GM23248 (cell line): Measurements from ENCODE around the gene PIGO. TPM values are rescaled to one million over a fixed set of nuclear protein-coding genes. Genes with fewer than 3 reads are reported as not detected.

ENCODE experiments used
- DNase-seq: peaks from one replicate; pipeline ENCODE4 v3.0.0-alpha.2; 2015
- H2AFZ ChIP-seq: fragments of 200-600 bp; sonication (generic); 2 replicates; pipeline ENCODE4 v1.6.1; 2016; ENCODE audit warnings: antibody characterized with exemption
- H3F3A ChIP-seq: fragments of 200-600 bp; sonication (generic); 2 replicates; pipeline ENCODE4 v1.6.1; 2016; ENCODE audit warnings: mild to moderate bottlenecking, antibody characterized with exemption, mixed run types; ENCODE audit not compliant: insufficient read depth
- H3K27ac ChIP-seq: fragments of 200-600 bp; sonication (generic); 2 replicates; pipeline ENCODE4 v1.5.1; 2016; ENCODE audit warnings: mild to moderate bottlenecking
- H3K27me3 ChIP-seq: fragments of 200-600 bp; sonication (generic); replicated peaks from 2 replicates; pipeline ENCODE4 v1.6.1; 2016; ENCODE audit warnings: mild to moderate bottlenecking; ENCODE audit not compliant: insufficient read depth
- H3K36me3 ChIP-seq: fragments of 200-600 bp; sonication (generic); 2 replicates; pipeline ENCODE4 v1.6.1; 2016; ENCODE audit warnings: low read depth, mild to moderate bottlenecking
- H3K4me1 ChIP-seq: fragments of 200-600 bp; sonication (generic); 2 replicates; pipeline ENCODE4 v1.6.1; 2016; ENCODE audit warnings: mild to moderate bottlenecking; ENCODE audit not compliant: insufficient read depth
- H3K4me2 ChIP-seq: fragments of 200-600 bp; sonication (generic); one replicate; pipeline ENCODE4 v1.6.1; 2016; ENCODE audit warnings: mild to moderate bottlenecking; ENCODE audit not compliant: unreplicated experiment
- H3K4me3 ChIP-seq: fragments of 200-600 bp; sonication (generic); 2 replicates; pipeline ENCODE4 v1.5.1; 2016; ENCODE audit warnings: mild to moderate bottlenecking
- H3K79me2 ChIP-seq: fragments of 200-600 bp; sonication (generic); 2 replicates; pipeline ENCODE4 v1.6.1; 2016; ENCODE audit warnings: mild to moderate bottlenecking; ENCODE audit not compliant: insufficient read depth
- H3K9ac ChIP-seq: fragments of 200-600 bp; sonication (generic); 2 replicates; pipeline ENCODE4 v1.6.1; 2016; ENCODE audit warnings: mild to moderate bottlenecking
- H3K9me2 ChIP-seq: fragments of 200-600 bp; sonication (generic); 2 replicates; pipeline ENCODE4 v1.6.1; 2016; ENCODE audit warnings: mixed run types, mild to moderate bottlenecking, moderate library complexity; ENCODE audit not compliant: insufficient read depth
- H3K9me3 ChIP-seq: fragments of 200-600 bp; sonication (generic); one replicate; pipeline ENCODE4 v1.6.1; 2017; ENCODE audit warnings: low read depth
- H4K20me1 ChIP-seq: fragments of 200-600 bp; sonication (generic); 2 replicates; pipeline ENCODE4 v1.6.0; 2016; ENCODE audit not compliant: insufficient read depth
- EZH2 ChIP-seq: fragments of 200-600 bp; sonication (generic); IDR thresholded peaks from 2 replicates; pipeline ENCODE4 v1.6.1; 2018; ENCODE audit warnings: antibody characterized with exemption, mild to moderate bottlenecking; ENCODE audit not compliant: insufficient read depth, poor library complexity, severe bottlenecking
- EZH2phosphoT487 ChIP-seq: fragments of 200-600 bp; sonication (generic); IDR thresholded peaks from 2 replicates; pipeline ENCODE4 v1.6.1; 2018; ENCODE audit warnings: antibody characterized with exemption, moderate library complexity, mild to moderate bottlenecking, low read depth; ENCODE audit not compliant: insufficient read depth
- WGBS, 2 experiments: methylation state at CpG; one replicate each; pipeline ENCODE4 v1.1.6; 2015 to 2017; ENCODE audit warnings: low lambda C conversion rate in 2 of 2, low coverage in 1 of 2; ENCODE audit errors: missing lambda C conversion rate in 2 of 2; 5-methylcytosine and 5-hydroxymethylcytosine counted together
- in situ Hi-C: fragments of 300-500 bp; cut with MboI; formaldehyde crosslinking; loops from 2 replicates; pipeline ENCODE4 v1.15.0; 2020
- polyA plus RNA-seq: library from polyadenylated mRNA; unstranded; fragments of >200 nt; fragmentation: Nextera tagmentation; extraction: Ambion mirVana; gene quantifications from 2 replicates; pipeline ENCODE4 v1.2.1, GENCODE V29; 2016
- total RNA-seq: library from RNA; depleted of rRNA; stranded (reverse); fragments of >200 nt; shearing (Covaris generic); gene quantifications from 2 replicates; pipeline ENCODE4 v1.2.3, GENCODE V29; 2014

The PIGO gene
- total and polyA plus RNA-seq, 2 experiments from 2014 or later: 17.4 to 18.6 TPM

DNA sequence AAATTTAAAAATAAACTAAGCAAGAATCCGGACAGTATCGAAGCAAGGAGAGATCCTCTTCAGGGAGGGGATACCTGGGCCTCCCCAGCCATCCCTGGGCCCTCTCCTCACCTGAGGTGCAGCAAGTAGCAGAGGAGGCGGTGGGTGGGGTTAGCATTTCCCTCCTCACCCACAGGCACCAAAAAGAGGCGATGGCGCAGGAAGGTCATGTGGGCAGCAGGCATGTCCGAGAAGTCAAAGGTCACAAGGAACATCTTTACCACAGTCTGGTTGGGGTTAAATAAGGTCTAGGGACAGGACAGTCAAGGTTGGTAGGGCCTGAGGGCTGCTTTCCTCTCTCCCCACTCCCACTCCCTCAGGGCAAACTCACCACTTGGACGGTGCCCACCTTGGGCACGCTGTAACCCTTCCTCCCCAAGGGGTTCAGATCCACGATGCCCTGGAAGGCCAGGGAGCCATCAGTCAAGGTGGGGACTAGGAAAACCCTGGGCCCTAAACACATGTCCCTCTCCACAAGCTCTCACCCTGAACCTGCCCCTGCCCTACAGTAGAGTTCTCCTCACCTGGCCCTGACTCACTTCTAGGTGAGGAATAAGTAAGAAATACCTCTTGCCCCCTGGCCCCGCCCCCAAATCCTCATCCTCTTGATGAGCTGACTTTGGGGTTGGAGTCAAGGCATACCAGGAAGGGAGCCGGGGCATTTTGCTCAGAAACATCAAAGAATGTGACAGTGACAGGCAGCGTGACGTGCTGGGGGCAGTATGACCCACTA is 9.4 kb upstream of the PIGO start:
- Histone ChIP-seq H3K4me3 (no peak overlapping the region), H3K9me2 (no peaks in the 10 kb centered on the region), H3K27me3 (no peaks in the 10 kb centered on the region), H3K9ac (no peak overlapping the region), H3K4me1 (peaks cover 19% of the 10 kb centered on the region), H2AFZ (no peak overlapping the region), H3F3A (peaks cover 20% of the 10 kb centered on the region), H3K9me3 (no peaks in the 10 kb centered on the region), H4K20me1 (no peaks in the 10 kb centered on the region), H3K36me3 (peaks cover 31% of the 10 kb centered on the region; the same call in 1 of the 2 replicates), H3K79me2 (peaks cover 77% of the 10 kb centered on the region), H3K4me2 (no peak overlapping the region), H3K27ac (no peak overlapping the region)
- DNase-seq: no peak
- TF ChIP-seq EZH2phosphoT487 (no peak), EZH2 (no peak)
- in situ Hi-C loops: no loop called here
- 96 to 99% methylated on average over 12 to 13 of the region's 13 CpGs for WGBS, 2 experiments

DNA sequence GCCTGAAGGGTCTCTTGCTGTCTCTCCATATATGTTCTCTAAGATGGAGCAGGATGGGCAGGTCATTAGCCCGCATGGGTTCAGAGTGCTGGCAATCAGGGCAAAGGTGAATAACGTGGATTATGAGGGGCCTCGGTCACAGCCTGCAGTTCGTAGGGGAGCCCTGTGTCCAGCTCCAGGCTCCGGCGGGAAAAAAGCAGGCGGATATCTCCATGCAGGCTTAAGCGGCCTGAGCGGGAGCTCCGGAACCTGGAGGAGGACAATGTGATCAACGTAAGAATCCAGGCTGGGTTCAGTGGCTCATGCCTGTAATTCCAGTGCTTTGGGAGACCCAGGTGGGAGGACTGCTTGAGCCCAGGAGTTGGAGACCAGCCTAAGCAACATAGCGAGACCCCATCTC is 8.7 kb upstream of the PIGO start:
- in situ Hi-C loops: no loop called here
- DNase-seq: no peak
- Histone ChIP-seq H3K27ac (0 out of 2 replicates have a peak overlapping the region, but pooled peaks have one; percentile 98), H3K27me3 (no peaks in the 10 kb centered on the region), H3K9me2 (no peaks in the 10 kb centered on the region), H3K4me3 (no peak overlapping the region), H2AFZ (no peak overlapping the region), H3K79me2 (peaks cover 71% of the 10 kb centered on the region), H3K9ac (no peak overlapping the region), H3K4me1 (peaks cover 14% of the 10 kb centered on the region), H4K20me1 (no peaks in the 10 kb centered on the region), H3K36me3 (peaks cover 37% of the 10 kb centered on the region; the same call in 1 of the 2 replicates), H3K9me3 (no peaks in the 10 kb centered on the region), H3K4me2 (no peak overlapping the region), H3F3A (peaks cover 20% of the 10 kb centered on the region)
- TF ChIP-seq EZH2phosphoT487 (no peak), EZH2 (no peak)
- WGBS, 2 experiments: 85 to 89% methylated on average over 12 of the region's 12 CpGs

- H3K79me2 ChIP-seq: peaks cover 65% of the 10 kb centered on the region
- H3K9me3 ChIP-seq: no peaks in the 10 kb centered on the region
- peaks cover 37% of the 10 kb centered on the region; the same call in 1 of the 2 replicates for H3K36me3 ChIP-seq
- H3K27ac ChIP-seq: peak overlapping the region; percentile 98
- peaks cover 9% of the 10 kb centered on the region for H3K4me1 ChIP-seq
- H3K9ac ChIP-seq: 0 out of 2 replicates have a peak overlapping the region, but pooled peaks have one; percentile 98
- no peak overlapping the region for H3K4me2 ChIP-seq
- H3K9me2 ChIP-seq: no peaks in the 10 kb centered on the region
- WGBS, 2 experiments: 96 to 99% methylated on average over 4 of the region's 4 CpGs
- peaks cover 21% of the 10 kb centered on the region for H3F3A ChIP-seq
- H4K20me1 ChIP-seq: no peaks in the 10 kb centered on the region
- H3K27me3 ChIP-seq: no peaks in the 10 kb centered on the region
- no peak overlapping the region for H3K4me3 ChIP-seq
- in situ Hi-C loops: no loop called here
- no peak overlapping the region for H2AFZ ChIP-seq
- no peak for TF ChIP-seq EZH2phosphoT487
- TF ChIP-seq EZH2: no peak
- no peak for DNase-seq
Measured at GRCh38 chr9:35104586-35104985, 8.2 kb upstream of the PIGO start.

DNA sequence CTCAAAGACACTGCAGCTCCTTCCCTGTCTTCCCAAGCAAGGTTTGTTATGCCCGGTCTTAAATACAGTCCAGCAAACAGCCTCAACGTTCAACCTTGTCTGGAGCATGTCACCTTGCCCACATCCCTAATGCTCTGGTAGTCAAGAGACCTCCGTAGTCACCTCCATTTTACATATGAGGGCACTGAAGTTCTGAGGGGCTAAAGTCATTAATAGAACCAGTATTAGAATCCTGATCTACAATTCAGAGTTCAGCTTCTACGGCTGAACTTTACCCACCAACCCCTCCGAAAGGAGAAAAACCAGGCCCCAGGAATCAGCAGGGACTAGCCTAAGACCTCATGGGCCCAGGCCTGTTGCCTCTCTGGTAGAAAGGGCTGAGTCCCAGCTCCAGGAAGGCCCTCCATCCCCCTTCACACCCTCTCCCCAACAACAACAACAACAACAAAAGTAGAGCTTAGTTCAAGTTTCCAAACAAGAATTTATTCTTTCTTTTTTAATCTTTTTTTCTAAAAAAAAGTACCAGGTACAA is 7.3 kb upstream of the PIGO start:
- H3K9me2 ChIP-seq: no peaks in the 10 kb centered on the region
- no peaks in the 10 kb centered on the region for H4K20me1 ChIP-seq
- H3K4me1 ChIP-seq: peaks cover 5% of the 10 kb centered on the region; the same call in 1 of the 2 replicates
- H2AFZ ChIP-seq: peak overlapping the region; percentile 95
- H3F3A ChIP-seq: peaks cover 24% of the 10 kb centered on the region
- H3K79me2 ChIP-seq: peaks cover 57% of the 10 kb centered on the region
- H3K27me3 ChIP-seq: no peaks in the 10 kb centered on the region
- WGBS, 2 experiments: 24 to 26% methylated on average over 5 of the region's 5 CpGs
- H3K9ac ChIP-seq: peak overlapping the region; percentile 98
- in situ Hi-C loops: no loop called here
- peak overlapping the region; percentile 95 for H3K4me3 ChIP-seq
- H3K27ac ChIP-seq: peak overlapping the region; percentile 98
- H3K9me3 ChIP-seq: no peaks in the 10 kb centered on the region
- no peak for TF ChIP-seq EZH2
- peak overlapping the region; percentile 92 for H3K4me2 ChIP-seq
- peaks cover 37% of the 10 kb centered on the region; the same call in 1 of the 2 replicates for H3K36me3 ChIP-seq
- DNase-seq: peak; percentile 17
